Breast epithelium (tissue), 4 donors: ENCODE results near the gene SYAP1. TPM values are rescaled to one million over a fixed set of nuclear protein-coding genes. Genes with fewer than 3 reads are reported as not detected.
A peak's percentile ranks its signal among the peaks of the same experiment; 100 is the strongest.

Experiments used
- DNase-seq, 2 donors: peaks; one replicate each; pipeline ENCODE4 v3.0.0-alpha.2; 2019; ENCODE audit warnings: low spot score in 2 of 2
- H3K27ac ChIP-seq, 2 donors: fragments of 200-600 bp; sonication (generic) in 1 of 2; one replicate each; pipeline ENCODE4 v1.5.1; 2016 to 2019; ENCODE audit warnings: mild to moderate bottlenecking in 1 of 2
- H3K27me3 ChIP-seq, 2 donors: fragments of 200-600 bp; sonication (generic) in 1 of 2; one replicate each; pipeline versions ENCODE4 v1.5.1 to v1.6.0; 2017 to 2019; ENCODE audit warnings: control low read depth in 1 of 2, mild to moderate bottlenecking in 1 of 2
- H3K36me3 ChIP-seq: fragments of 200-600 bp; one replicate; pipeline ENCODE4 v1.5.1; 2019
- H3K4me1 ChIP-seq, 2 donors: fragments of 200-600 bp; sonication (generic); one replicate each; pipeline ENCODE4 v1.5.1; 2016 to 2019; ENCODE audit warnings: control low read depth in 1 of 2
- H3K4me3 ChIP-seq, 3 donors: fragments of 200-600 bp; sonication (generic); 1 replicate in 2 of 3; 2 replicates in 1 of 3; pipeline ENCODE4 v1.5.1; 2016 to 2019; ENCODE audit warnings: mild to moderate bottlenecking in 3 of 3, moderate library complexity in 2 of 3
- H3K9me3 ChIP-seq, 2 donors: fragments of 200-600 bp; sonication (generic) in 1 of 2; one replicate each; pipeline ENCODE4 v1.5.1; 2016 to 2019; ENCODE audit warnings: control low read depth in 1 of 2
- POLR2A ChIP-seq: fragments of 450-650 bp; IDR thresholded peaks from one replicate; pipeline ENCODE4 v1.6.1; 2016; ENCODE audit warnings: antibody characterized with exemption, mild to moderate bottlenecking, moderate library complexity
- POLR2AphosphoS5 ChIP-seq, 3 donors: sonication (generic); formaldehyde crosslinking; IDR thresholded peaks; one replicate each; pipeline ENCODE4 v1.6.1; 2017; ENCODE audit warnings: antibody characterized with exemption in 3 of 3
- intact Hi-C: fragments of 100-400 bp; cut with DNase I; formaldehyde crosslinking; loops from one replicate; pipeline ENCODE4 v1.15.1; 2023; ENCODE audit warnings: low total_unique reads
- total RNA-seq, 3 donors: library from RNA; depleted of rRNA; stranded (reverse); fragments of >200 nt; gene quantifications; one replicate each; pipeline ENCODE4 v1.1.0, GENCODE V29; 2016
- TF ChIP-seq, protein P1 (sequence below), 3 donors: fragments of 450-650 bp; IDR thresholded peaks; one replicate each; pipeline ENCODE4 v1.5.1; 2016 to 2017; ENCODE audit warnings: antibody characterized with exemption in 3 of 3, mild to moderate bottlenecking in 3 of 3, moderate library complexity in 3 of 3

SYAP1 gene
- total RNA-seq, 3 donors from 2014 or later = 17.4 to 30.4 (median 26.2) TPM

GRCh38 chrX:16695079-16695676, 24.2 kb upstream of the SYAP1 start:
- Histone ChIP-seq H3K27me3 (peaks cover 0 to 16% of the 10 kb centered on the region in 2 donors), H3K4me1 (no peaks in the 10 kb centered on the region), H3K27ac (no peak overlapping the region), H3K4me3 (no peak overlapping the region), H3K9me3 (no peaks in the 10 kb centered on the region), H3K36me3 (no peaks in the 10 kb centered on the region)
- TF ChIP-seq, protein P1, sequence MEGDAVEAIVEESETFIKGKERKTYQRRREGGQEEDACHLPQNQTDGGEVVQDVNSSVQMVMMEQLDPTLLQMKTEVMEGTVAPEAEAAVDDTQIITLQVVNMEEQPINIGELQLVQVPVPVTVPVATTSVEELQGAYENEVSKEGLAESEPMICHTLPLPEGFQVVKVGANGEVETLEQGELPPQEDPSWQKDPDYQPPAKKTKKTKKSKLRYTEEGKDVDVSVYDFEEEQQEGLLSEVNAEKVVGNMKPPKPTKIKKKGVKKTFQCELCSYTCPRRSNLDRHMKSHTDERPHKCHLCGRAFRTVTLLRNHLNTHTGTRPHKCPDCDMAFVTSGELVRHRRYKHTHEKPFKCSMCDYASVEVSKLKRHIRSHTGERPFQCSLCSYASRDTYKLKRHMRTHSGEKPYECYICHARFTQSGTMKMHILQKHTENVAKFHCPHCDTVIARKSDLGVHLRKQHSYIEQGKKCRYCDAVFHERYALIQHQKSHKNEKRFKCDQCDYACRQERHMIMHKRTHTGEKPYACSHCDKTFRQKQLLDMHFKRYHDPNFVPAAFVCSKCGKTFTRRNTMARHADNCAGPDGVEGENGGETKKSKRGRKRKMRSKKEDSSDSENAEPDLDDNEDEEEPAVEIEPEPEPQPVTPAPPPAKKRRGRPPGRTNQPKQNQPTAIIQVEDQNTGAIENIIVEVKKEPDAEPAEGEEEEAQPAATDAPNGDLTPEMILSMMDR (IDR thresholded peaks at IDR 0.05) = peak; percentile 75 to 88 (median 76)
- TF ChIP-seq POLR2AphosphoS5 (IDR thresholded peaks at IDR 0.05) (no peak), POLR2A (no peak)
- intact Hi-C loops = no loop called here
- DNase-seq = no peak

DNA sequence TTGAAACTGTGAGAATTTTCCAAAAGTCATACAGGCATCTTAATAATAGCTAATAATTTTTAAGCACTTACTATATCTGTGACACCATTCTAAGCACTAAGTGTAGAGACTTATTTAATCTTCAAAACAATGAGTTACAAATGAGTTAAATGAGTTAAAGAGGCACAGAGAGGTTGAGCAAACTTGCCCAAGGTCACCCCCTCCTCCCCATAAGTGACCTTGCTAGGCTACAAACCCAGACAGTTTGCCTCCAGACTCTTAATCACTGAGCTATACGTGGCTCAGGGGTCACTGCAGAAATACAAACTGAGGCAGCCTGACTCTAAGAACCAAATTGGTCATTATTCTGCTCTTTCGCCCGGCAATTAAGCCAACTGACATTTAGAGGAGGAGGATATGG, 22.5 kb upstream of the SYAP1 start:
- intact Hi-C loops = no loop called here
- no peak for TF ChIP-seq POLR2AphosphoS5 (IDR thresholded peaks at IDR 0.05)
- TF ChIP-seq, protein P1 (IDR thresholded peaks at IDR 0.05) = no peak
- TF ChIP-seq POLR2A = no peak

DNA sequence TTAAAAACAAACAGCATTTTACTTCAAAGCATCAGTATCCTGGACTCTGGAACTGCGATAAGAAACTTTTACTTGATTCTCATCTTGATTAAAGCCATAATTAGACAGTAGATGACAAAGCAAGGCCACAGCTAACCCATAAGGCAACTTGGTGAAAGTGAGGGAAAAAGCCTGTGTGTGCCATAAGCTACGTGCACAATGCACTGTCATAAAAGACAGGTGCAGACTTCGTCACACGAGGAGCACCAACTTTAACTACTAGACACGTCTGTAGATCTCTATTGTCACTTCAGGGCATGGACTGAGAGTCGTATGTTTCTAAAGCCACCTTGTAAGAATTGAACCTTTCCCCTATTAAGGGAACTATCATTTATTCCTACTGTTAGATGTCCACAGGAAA, 20.0 kb upstream of the SYAP1 start:
- H3K9me3 ChIP-seq = no peaks in the 10 kb centered on the region
- intact Hi-C loops = no loop called here
- no peak overlapping the region for H3K4me3 ChIP-seq
- H3K27ac ChIP-seq = no peak overlapping the region
- peaks cover 0 to 12% of the 10 kb centered on the region in 2 donors for H3K27me3 ChIP-seq
- TF ChIP-seq POLR2A = no peak
- TF ChIP-seq, protein P1 (IDR thresholded peaks at IDR 0.05) = no peak
- no peak for TF ChIP-seq POLR2AphosphoS5 (IDR thresholded peaks at IDR 0.05)
- no peaks in the 10 kb centered on the region for H3K4me1 ChIP-seq
- DNase-seq = no peak
- no peaks in the 10 kb centered on the region for H3K36me3 ChIP-seq

More for the DNA sequence above, 22.5 kb upstream of the SYAP1 start:
- H3K36me3 ChIP-seq = no peaks in the 10 kb centered on the region
- H3K27ac ChIP-seq = no peak overlapping the region
- no peaks in the 10 kb centered on the region for H3K4me1 ChIP-seq
- H3K9me3 ChIP-seq = no peaks in the 10 kb centered on the region
- peaks cover 0 to 16% of the 10 kb centered on the region in 2 donors for H3K27me3 ChIP-seq
- DNase-seq = no peak
- H3K4me3 ChIP-seq = no peak overlapping the region

GRCh38 chrX:16700734-16701133, 18.7 kb upstream of the SYAP1 start:
- H3K9me3 ChIP-seq = no peaks in the 10 kb centered on the region
- no peak for DNase-seq
- no peaks in the 10 kb centered on the region for H3K36me3 ChIP-seq
- H3K27me3 ChIP-seq = peaks cover 0 to 13% of the 10 kb centered on the region in 2 donors
- H3K4me3 ChIP-seq = no peak overlapping the region
- no peaks in the 10 kb centered on the region for H3K4me1 ChIP-seq
- TF ChIP-seq POLR2AphosphoS5 (IDR thresholded peaks at IDR 0.05) (no peak), POLR2A (no peak)
- TF ChIP-seq, protein P1 (IDR thresholded peaks at IDR 0.05) = no peak
- no peak overlapping the region for H3K27ac ChIP-seq
- intact Hi-C loops = no loop called here

- Histone ChIP-seq H3K27me3 (peaks cover 0 to 13% of the 10 kb centered on the region in 2 donors), H3K9me3 (no peaks in the 10 kb centered on the region), H3K36me3 (no peaks in the 10 kb centered on the region), H3K27ac (no peak overlapping the region), H3K4me3 (no peak overlapping the region), H3K4me1 (no peaks in the 10 kb centered on the region)
- intact Hi-C loops = no loop called here
- DNase-seq = no peak
- TF ChIP-seq, protein P1 (IDR thresholded peaks at IDR 0.05) = no peak
- no peak for TF ChIP-seq POLR2AphosphoS5 (IDR thresholded peaks at IDR 0.05)
- no peak for TF ChIP-seq POLR2A
Measured at GRCh38 chrX:16702700-16703599, 16.5 kb upstream of the SYAP1 start.
